NCI-H226 (cell line): ENCODE results near the gene CFDP1.
"Not testable (repeated sequence)": the region's sequence is repeated elsewhere in the genome, so short reads cannot be mapped to it uniquely, and the experiment has no call there.

Experiments
- DNase-seq: peaks from one replicate; pipeline ENCODE4 v3.0.0-alpha.2; 2015

The CFDP1 gene

DNA sequence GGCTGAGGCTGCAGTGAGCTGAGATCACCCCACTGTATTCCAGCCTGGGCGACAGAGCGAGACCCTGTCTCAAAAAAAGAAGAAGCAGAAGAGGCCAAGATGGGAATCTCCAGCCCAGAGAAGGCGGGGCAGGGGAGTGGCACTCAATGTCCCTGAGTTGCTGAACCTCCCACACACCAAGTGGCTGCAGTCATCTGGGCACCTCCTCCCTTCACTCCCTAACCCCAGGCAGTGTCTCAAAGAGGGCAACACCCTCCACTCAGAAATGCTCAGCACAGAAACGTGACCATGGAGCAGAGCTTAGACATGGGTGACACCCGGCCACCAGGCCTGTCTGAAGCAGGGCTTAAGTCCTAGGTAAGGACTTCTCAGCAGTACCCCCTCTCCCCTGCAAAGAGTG, 145.6 kb downstream of the CFDP1 start:
- DNase-seq = no peak

GRCh38 chr16:75286389-75286788, 146.9 kb downstream of the CFDP1 start:
- no peak for DNase-seq

DNA sequence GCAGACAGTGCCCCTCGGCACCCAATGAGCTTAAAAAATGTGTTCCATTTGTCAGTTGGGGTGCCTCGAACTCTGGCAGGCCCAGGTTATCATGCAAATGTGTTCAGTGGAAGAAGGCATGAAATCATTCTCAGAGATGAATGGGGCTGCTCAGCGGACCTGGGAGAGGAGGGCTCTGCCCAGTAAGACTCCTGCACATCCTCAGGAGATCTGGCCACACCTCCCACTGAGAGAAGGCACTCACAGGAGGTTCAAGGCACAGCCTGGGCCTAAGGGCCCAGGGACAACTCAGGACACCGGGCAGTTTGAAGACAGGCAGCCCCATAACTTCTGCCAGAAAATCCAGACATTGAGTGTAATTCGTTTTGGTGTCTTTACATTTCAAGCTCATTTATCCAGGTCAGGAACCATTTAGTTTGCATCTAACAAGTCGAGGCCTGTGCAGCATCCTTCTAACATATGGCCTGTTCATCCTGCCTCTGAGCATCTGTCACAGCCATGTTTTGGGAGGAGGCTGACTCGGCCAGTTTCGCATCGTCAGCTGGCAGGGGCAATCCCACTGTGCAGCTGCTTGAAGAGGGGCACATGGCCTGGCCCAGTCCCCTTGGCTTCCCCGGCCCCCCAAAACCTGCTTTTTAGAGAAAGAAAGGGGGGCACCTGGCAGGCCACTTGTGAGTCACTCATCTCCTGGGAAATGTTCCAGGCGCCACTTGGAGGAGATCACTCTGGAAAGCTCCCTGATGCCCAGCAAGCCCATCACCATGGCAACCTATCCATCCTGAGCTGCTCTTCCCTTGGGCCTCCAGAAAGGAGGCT, 150.6 kb downstream of the CFDP1 start:
- no peak for DNase-seq

GRCh38 chr16:75281826-75282225, 151.5 kb downstream of the CFDP1 start:
- DNase-seq = no peak

- not testable (repeated sequence) for DNase-seq
Observed at GRCh38 chr16:75281009-75281408, 152.3 kb downstream of the CFDP1 start.

GRCh38 chr16:75280331-75280804, 152.9 kb downstream of the CFDP1 start:
- DNase-seq = no peak

DNA sequence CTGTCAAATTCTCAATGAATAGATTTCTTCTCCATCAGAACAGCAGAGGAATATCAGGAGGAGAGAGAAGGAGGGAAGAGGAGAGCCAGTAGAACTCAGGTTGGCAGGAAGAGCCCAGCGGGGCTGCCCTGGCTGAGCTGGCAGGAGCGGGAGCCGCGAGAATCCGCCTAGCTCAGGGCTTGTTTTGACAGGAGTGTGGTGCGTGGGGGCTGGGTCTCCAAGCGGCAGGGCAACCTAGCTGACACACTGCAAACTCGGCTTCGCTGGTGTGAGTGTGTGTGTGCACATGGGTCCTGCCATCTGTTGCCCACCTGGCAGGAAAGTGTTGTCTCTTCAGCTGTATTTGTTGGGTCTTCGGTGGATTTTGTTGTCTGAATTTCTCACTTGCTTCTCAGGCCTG, 154.0 kb downstream of the CFDP1 start:
- DNase-seq = no peak

DNA sequence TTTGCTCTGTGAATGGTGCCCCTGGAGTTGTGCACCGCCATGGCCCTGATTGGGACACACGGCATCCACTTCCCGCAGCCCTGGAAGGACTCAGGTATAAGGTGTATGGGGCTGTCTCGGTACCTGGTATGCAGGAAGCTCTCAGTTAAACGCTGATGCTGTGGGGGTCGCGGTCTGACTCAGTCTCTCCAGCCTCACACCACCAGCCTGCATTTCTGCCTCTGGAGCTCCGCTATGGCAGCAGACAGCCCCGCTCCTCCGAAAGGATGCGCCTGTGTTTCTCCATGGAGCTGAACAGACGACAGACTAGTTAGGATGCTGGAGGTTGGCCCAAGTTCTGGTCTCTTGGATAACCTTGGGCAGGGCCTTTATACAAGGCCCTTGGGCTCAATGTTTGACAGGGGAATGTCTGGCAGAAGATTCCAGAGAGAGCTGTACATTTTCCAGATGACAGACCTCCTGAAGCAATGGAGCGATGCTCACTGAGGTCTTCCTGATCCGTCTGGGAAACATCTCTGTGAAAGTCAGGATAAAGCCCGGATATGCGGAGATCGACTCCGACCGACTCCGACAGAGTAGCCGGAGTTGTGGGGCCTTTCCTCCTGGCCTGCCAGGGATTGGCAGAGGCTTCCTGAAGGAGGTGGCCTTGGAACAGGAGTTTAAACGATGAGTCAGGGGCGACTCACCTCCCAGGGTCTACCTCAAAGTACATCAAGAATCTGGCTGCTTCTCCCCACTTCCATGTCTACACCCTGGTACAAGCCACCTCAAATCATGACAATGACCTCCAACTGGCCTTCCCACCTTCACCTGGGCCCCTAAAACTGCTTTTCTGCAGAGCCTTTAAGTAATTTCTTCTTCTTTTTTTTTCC, 160.0 kb downstream of the CFDP1 start:
- DNase-seq = peak; percentile 70

GRCh38 chr16:75272629-75273028, 160.7 kb downstream of the CFDP1 start:
- not testable (repeated sequence) for DNase-seq

DNA sequence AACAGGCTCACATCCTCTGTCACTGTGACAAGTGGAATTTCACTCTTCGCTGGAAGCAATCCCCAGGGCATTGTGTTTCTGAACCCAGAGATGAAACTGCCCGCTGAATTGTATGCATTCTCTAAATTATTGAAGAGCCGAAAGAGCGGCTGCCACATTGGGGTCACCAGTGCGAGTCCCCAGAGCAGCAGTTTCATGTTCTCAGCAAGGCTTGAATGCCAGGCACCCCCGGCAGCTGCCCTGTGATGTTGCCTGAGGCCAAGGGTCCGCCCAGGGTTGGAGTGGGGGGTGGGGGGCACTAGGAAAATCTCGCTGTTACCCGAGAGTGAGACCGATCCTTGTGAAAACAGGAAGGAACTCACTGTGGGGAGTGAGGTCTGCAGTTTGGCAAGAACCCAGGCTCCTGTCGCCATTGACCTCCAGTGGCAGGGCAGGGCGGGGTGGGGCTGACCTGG, 161.2 kb downstream of the CFDP1 start:
- no peak for DNase-seq

- DNase-seq = no peak
Observed at GRCh38 chr16:75271441-75272096, 161.7 kb downstream of the CFDP1 start.

DNA sequence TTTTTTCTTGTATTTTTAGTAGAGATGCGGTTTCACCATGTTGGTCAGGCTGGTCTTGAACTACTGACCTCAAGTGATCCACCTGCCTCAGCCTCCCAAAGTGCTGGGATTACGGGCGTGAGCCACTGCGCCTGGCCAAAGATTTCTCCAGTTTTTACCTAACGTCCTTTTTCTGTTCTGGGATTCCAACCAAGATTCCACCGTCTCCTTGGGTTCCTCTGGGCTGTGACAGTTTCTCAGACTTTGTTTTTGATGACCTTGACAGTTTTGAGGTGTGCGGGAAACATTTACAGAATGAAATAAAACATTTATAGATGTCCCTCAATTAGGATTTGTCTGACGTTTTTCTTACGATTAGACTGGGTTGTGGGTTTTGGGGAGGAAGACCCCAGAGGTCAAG, 163.9 kb downstream of the CFDP1 start:
- DNase-seq = not testable (repeated sequence)

GRCh38 chr16:75267631-75268264, 165.6 kb downstream of the CFDP1 start:
- peak; percentile 91 for DNase-seq

DNA sequence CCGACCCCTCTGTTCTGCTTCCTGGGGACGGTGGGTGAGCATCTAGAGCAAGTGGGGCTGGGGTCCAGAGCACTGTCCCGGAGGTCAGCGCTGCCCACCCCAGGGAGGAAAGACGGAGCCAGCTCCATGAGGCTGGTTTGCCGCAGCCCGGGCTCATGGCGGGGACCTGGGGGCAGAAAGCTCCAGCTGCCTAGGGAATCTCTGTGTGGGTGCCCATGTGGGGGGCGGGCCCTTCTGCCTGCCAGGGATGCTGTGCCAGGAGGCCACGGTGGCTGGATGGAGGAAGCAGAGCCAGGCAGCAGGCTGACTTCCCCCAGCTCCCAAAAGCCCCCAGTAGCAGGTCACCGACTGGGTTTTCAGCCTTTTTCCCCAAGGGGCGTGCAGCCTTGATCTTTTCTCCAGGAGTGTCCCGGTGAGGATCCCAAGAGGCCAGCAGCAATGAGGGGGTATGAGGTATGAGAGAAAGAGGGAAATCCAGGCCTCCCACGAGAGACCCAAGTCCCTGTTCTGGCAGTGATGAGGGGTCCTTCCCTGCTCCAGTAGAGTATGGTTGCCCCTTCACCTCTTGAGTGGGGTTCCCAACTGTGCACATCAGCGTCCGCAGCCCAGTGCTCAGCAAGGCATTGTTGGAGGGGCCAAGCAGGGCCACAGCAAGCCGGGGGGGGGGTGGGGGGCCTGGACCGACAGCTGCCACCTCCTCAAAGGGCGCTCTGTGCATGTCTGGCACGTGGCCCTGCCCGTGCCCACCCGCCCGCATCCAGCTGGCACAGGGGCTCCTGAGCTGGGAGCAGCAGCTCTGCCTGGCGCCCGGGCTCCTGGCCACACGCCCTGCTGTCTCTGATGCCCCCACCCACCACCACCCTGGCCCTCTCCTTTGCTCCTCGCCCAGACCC, 166.3 kb downstream of the CFDP1 start:
- no peak for DNase-seq

GRCh38 chr16:75265911-75266701, 167.2 kb downstream of the CFDP1 start:
- DNase-seq = peak; percentile 65

GRCh38 chr16:75264999-75265910, 168.0 kb downstream of the CFDP1 start:
- DNase-seq = peak; percentile 42

- DNase-seq = no peak
Observed at GRCh38 chr16:75264457-75264998, 168.8 kb downstream of the CFDP1 start.

DNA sequence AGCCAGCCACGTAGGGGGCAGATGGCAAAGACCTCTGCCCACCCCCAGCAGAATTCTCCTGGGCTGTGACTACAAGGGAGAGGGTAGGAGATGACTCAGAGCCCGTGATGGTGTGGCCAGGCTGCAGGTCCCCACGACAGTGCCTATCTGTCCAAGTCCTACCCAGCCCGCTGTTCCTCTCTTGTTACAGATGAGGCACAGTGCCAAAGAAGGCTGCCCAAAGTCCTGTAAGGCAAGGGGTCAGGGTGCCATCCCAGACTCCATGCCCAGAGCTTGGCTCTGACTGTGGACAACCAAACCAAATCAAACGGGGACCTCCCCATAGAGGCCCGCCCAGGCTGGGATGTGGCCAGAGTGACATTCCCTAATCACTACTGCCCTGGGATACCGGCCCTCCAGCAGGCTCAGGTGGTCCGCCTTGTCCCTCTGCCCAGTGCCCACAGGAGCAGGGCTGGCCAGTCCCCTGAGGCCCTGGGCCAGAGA, 169.3 kb downstream of the CFDP1 start:
- no peak for DNase-seq
